ENCODE results near the gene ATAD3B. TPM values are rescaled to one million over a fixed set of nuclear protein-coding genes. Genes with fewer than 3 reads are reported as not detected.
A peak's percentile ranks its signal among the peaks of the same experiment; 100 is the strongest.

The ATAD3B gene
- total RNA-seq, 1 donor from 2014 or later, result 39.2 TPM

DNA sequence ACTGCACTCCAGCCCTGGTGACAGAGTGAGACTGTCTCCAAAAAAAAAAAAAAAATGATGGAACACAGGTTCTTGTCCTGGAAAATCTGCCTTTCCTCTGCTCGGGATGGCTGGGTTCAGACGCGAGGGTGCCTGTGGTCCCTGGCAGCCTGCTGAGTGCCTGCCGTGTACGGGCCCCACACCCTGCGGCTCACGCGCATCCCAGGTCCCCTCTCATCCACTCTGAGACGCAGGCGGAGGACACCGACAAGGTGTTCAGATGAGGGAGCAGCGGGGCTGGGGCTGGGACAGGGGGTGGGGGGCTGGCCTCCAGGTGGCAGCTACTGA is 46.2 kb upstream of the ATAD3B start:
- H3K27ac Mint-ChIP-seq, result peak overlapping the region; percentile 77

DNA sequence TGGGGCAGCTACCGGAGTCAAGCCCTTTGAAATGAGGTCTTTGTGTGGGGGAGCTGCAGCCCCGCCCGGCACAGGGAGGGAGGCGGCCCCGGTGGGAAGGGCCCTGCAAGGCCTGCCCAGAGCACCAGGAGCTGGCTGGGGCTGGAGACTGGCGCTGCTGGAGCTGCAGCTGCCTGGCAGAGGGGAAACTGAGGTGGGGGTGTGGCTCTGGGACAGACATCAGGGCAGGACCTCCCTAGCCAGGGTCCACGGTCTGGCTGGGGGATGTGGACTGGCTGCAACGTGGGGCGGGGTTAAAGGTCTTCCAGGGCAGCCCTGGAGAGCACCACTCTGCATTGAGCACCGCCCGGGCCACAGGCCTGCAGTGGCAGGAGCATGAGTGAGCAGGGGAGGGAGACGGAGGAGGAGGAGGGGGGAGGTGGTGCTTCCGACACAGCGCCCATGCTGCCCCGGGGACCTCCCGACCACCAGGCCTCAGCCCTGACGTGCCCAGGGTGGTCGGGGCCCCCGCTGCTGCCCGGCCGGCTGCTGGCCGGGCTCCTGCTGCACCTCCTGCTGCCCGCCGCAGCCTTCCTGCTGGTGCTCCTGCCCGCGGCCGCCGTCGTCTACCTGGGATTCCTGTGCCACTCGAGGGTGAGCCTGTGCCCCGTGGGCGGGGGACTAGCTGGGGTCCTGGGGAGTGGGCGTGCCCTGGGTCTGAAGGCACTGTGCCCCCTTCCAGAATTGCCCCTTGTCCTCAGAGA is 45.6 kb upstream of the ATAD3B start:
- H3K9me3 Mint-ChIP-seq, result no peaks in the 10 kb centered on the region
- peak overlapping the region; percentile 46 for H3K4me3 Mint-ChIP-seq
- no peaks in the 10 kb centered on the region for H3K36me3 Mint-ChIP-seq
- peak overlapping the region; percentile 85 for H3K27ac Mint-ChIP-seq
- no peaks in the 10 kb centered on the region for H3K27me3 Mint-ChIP-seq (ENCODE audit: low read depth)
- H3K4me1 Mint-ChIP-seq, result peaks cover 47% of the 10 kb centered on the region
- TF ChIP-seq, protein P1, sequence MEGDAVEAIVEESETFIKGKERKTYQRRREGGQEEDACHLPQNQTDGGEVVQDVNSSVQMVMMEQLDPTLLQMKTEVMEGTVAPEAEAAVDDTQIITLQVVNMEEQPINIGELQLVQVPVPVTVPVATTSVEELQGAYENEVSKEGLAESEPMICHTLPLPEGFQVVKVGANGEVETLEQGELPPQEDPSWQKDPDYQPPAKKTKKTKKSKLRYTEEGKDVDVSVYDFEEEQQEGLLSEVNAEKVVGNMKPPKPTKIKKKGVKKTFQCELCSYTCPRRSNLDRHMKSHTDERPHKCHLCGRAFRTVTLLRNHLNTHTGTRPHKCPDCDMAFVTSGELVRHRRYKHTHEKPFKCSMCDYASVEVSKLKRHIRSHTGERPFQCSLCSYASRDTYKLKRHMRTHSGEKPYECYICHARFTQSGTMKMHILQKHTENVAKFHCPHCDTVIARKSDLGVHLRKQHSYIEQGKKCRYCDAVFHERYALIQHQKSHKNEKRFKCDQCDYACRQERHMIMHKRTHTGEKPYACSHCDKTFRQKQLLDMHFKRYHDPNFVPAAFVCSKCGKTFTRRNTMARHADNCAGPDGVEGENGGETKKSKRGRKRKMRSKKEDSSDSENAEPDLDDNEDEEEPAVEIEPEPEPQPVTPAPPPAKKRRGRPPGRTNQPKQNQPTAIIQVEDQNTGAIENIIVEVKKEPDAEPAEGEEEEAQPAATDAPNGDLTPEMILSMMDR (IDR thresholded peaks at IDR 0.05; ENCODE audit: unreplicated experiment), result no peak
- no peak for DNase-seq (ENCODE audit: low spot score in 2 of 2, unreplicated experiment in 2 of 2)

More for the DNA sequence above, 46.2 kb upstream of the ATAD3B start:
- TF ChIP-seq, protein P1 (IDR thresholded peaks at IDR 0.05; ENCODE audit: unreplicated experiment), result no peak
- DNase-seq (ENCODE audit: low spot score in 2 of 2, unreplicated experiment in 2 of 2), result no peak
- peak overlapping the region; percentile 26 for H3K4me3 Mint-ChIP-seq
- H3K27me3 Mint-ChIP-seq (ENCODE audit: low read depth), result no peaks in the 10 kb centered on the region
- H3K4me1 Mint-ChIP-seq, result peaks cover 43% of the 10 kb centered on the region
- no peaks in the 10 kb centered on the region for H3K36me3 Mint-ChIP-seq
- H3K9me3 Mint-ChIP-seq, result no peaks in the 10 kb centered on the region

DNA sequence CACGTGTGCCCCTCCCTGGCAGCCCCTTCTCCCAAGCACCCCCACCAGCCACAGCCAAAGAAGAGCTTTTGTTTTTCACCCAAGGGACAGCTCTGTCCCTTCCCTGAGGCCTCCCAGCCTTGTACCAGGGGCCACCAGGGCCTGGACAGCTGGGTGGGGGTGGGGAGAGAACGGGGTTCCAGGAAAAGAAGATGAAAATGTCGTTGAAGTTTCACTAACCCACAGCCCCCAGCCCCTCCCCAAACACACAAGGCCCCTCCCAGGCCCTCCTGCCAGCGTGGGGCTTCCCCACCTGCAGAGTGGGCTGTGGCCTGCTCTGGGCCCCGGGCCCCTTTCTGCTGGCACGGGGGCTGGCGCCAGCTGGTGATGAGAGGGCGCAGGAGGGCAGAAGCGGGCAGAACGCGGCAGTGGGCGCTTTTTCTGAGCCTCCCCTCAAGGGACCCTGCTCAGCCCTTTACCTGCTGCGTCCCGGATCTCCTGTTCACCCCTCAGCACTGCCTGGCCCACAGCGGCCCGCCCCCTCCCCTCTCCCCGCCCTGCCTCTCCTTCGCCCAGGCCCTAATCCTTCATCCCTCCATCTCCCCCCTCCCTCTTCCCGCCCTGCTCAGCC is 45.0 kb upstream of the ATAD3B start:
- H3K4me1 Mint-ChIP-seq, result peaks cover 47% of the 10 kb centered on the region
- DNase-seq (ENCODE audit: low spot score in 2 of 2, unreplicated experiment in 2 of 2), result no peak

DNA sequence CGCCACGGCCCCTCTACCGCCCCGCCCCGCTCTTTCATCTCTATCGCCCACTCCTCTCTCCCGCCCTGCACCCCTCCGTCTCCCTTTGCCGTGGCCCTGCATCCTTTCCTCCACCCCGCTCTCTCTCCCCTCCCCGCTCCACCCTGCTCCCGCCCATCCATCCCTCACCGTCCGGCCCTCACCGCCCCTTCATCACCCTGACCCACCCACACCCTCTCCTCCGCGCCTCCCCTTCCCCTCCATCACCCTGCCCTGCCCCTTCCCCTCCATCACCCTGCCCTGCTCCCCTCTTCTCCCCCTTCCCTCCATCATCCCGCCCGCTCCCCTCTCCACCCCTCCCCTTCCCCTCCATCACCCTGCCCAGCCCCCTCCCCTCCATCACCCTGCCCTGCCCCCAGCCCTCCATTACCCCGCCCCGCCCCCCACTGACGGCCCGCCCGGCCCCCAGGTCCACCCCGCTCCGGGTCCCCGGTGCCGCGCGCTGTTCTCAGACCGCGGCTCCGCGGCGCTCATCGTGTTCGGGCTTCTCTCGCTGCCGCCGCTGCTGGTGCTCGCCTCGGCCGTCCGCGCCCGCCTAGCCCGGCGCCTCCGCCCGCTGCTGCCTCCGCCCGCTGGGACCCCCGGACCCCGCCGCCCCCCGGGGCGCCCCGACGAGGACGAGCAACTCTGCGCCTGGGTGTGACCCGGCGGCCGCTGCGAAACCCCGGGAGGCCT is 44.3 kb upstream of the ATAD3B start:
- Mint-ChIP-seq H3K27ac (no peak overlapping the region), H3K27me3 (ENCODE audit: low read depth) (no peaks in the 10 kb centered on the region), H3K36me3 (no peaks in the 10 kb centered on the region), H3K4me1 (peaks cover 52% of the 10 kb centered on the region), H3K9me3 (no peaks in the 10 kb centered on the region), H3K4me3 (peak overlapping the region; percentile 26)
- TF ChIP-seq, protein P1 (IDR thresholded peaks at IDR 0.05; ENCODE audit: unreplicated experiment), result no peak
- peak; percentile 81 for DNase-seq (ENCODE audit: low spot score in 2 of 2, unreplicated experiment in 2 of 2)

More for the DNA sequence above, 45.0 kb upstream of the ATAD3B start:
- Mint-ChIP-seq H3K27me3 (ENCODE audit: low read depth) (no peaks in the 10 kb centered on the region), H3K36me3 (no peaks in the 10 kb centered on the region), H3K4me3 (peak overlapping the region; percentile 46), H3K9me3 (no peaks in the 10 kb centered on the region), H3K27ac (peak overlapping the region; percentile 82)
- TF ChIP-seq, protein P1 (IDR thresholded peaks at IDR 0.05; ENCODE audit: unreplicated experiment), result no peak

DNA sequence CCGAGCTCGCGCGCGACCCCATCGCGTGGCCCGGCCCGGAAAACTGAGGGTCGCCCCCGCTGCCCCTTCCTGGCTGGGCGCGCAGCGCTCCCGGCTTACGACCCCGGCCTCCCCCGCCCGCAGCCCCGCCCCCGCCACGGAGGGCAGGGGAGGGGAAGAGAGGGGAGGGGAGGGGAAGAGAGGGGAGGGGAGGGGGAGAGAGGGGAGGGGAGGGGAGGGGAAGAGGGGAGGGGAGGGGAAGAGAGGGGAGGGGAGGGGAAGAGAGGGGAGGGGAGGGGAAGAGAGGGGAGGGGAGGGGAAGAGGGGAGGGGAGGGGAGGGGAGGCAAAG is 43.8 kb upstream of the ATAD3B start:
- TF ChIP-seq, protein P1 (IDR thresholded peaks at IDR 0.05; ENCODE audit: unreplicated experiment), result no peak
- DNase-seq (ENCODE audit: low spot score in 2 of 2, unreplicated experiment in 2 of 2), result no peak
- Mint-ChIP-seq H3K4me1 (peaks cover 50% of the 10 kb centered on the region), H3K36me3 (no peaks in the 10 kb centered on the region), H3K4me3 (no peak overlapping the region), H3K27ac (no peak overlapping the region), H3K9me3 (no peaks in the 10 kb centered on the region), H3K27me3 (ENCODE audit: low read depth) (no peaks in the 10 kb centered on the region)

Data from mesothelial cell of epicardium (in vitro differentiated cells).